22Rv1 (cell line): ENCODE results near the gene C20orf204.

Experiments used
- H3K27ac ChIP-seq: fragments of 450-650 bp; 2 replicates; pipeline ENCODE4 v1.5.1; 2017
- CTCF ChIP-seq: fragments of 450-650 bp; IDR thresholded peaks from 2 replicates; pipeline ENCODE4 v1.5.1; 2017; ENCODE audit warnings: mild to moderate bottlenecking
- ZFX ChIP-seq: fragments of 450-650 bp; IDR thresholded peaks from 2 replicates; pipeline ENCODE4 v1.6.1; 2017; ENCODE audit warnings: antibody characterized with exemption, borderline replicate concordance

The C20orf204 gene

GRCh38 chr20:64056639-64056888, 20.6 kb downstream of the C20orf204 start:
- TF ChIP-seq CTCF, result no peak
- no peak for TF ChIP-seq ZFX
- no peak overlapping the region for H3K27ac ChIP-seq

GRCh38 chr20:64056889-64057627, 21.1 kb downstream of the C20orf204 start:
- TF ChIP-seq CTCF, result no peak
- no peak overlapping the region for H3K27ac ChIP-seq

GRCh38 chr20:64057628-64058498, 21.9 kb downstream of the C20orf204 start:
- TF ChIP-seq CTCF, result peak; percentile 94
- TF ChIP-seq ZFX, result no peak
- no peak overlapping the region for H3K27ac ChIP-seq

GRCh38 chr20:64058536-64058935, 22.6 kb downstream of the C20orf204 start:
- TF ChIP-seq ZFX, result no peak
- TF ChIP-seq CTCF, result no peak
- H3K27ac ChIP-seq, result no peak overlapping the region

GRCh38 chr20:64062276-64062595, 26.3 kb downstream of the C20orf204 start:
- no peak for TF ChIP-seq CTCF
- TF ChIP-seq ZFX, result no peak
- peak overlapping the region; percentile 75 for H3K27ac ChIP-seq

GRCh38 chr20:64062596-64063388, 26.8 kb downstream of the C20orf204 start, which contains the start of gene TCEA2:
TSS of gene TCEA2 (plus strand) at chr20:64063198. CDS start at chr20:64063313, 115 bp downstream.
- H3K27ac ChIP-seq, result peak within 1 kb of the TSS; percentile 75
- TF ChIP-seq CTCF (no peak), ZFX (no peak)
